ENCODE data around the gene TYW1. TPM values are rescaled to one million over a fixed set of nuclear protein-coding genes. Genes with fewer than 3 reads are reported as not detected.
A peak's percentile ranks its signal among the peaks of the same experiment; 100 is the strongest.

Gene TYW1
- total and polyA plus RNA-seq, 2 donors from 2014 or later = 9.4 to 20.7 TPM

DNA sequence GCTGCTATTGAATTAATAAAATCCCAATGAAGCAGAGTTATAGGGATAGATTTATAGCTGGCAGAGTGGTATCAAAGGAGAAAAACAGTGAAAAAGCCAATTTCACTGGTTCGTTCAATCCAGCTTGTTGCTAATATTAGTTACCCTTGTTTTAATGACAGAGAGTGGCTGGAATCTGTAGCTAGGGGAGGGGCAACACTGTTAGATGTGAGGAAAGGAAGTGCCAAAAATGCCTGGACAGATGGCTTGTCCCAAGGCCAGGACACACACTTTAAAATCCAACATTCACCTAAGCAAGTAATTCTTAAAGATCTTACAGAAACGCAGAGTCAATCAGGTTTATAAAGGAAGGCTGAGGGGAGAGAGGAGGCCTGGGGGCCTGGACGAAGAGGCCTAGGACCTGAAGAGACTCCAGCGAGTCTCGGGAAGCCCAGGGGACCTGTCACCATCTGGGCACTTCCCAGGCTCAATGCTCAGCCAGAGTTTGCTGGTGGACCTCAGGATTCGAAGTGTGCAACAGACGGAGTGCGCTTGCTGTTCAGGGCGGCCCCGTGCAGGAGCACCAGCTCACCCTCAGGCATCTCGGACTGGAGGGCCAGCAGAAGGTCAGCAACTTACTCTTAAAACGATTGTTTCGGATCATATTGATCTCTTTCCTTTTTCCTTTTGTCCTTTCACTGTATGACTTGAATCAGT is 38.9 kb upstream of the TYW1 start:
- peaks cover 5 to 24% (median 22%) of the 10 kb centered on the region in 3 donors for H3K36me3 ChIP-seq (ENCODE audit: control insufficient read depth in 2 of 3, insufficient read depth in 3 of 3, low read length in 3 of 3)
- TF ChIP-seq, protein P1, sequence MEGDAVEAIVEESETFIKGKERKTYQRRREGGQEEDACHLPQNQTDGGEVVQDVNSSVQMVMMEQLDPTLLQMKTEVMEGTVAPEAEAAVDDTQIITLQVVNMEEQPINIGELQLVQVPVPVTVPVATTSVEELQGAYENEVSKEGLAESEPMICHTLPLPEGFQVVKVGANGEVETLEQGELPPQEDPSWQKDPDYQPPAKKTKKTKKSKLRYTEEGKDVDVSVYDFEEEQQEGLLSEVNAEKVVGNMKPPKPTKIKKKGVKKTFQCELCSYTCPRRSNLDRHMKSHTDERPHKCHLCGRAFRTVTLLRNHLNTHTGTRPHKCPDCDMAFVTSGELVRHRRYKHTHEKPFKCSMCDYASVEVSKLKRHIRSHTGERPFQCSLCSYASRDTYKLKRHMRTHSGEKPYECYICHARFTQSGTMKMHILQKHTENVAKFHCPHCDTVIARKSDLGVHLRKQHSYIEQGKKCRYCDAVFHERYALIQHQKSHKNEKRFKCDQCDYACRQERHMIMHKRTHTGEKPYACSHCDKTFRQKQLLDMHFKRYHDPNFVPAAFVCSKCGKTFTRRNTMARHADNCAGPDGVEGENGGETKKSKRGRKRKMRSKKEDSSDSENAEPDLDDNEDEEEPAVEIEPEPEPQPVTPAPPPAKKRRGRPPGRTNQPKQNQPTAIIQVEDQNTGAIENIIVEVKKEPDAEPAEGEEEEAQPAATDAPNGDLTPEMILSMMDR (IDR thresholded peaks at IDR 0.05; ENCODE audit: borderline replicate concordance, extremely low read depth, insufficient read depth) = no peak
- H3K4me1 ChIP-seq (ENCODE audit: control insufficient read depth in 2 of 3, insufficient read depth in 2 of 3, low read depth in 1 of 3, low read length in 3 of 3) = no peaks in the 10 kb centered on the region
- no peak overlapping the region for H3K4me3 ChIP-seq (ENCODE audit: low read length in 3 of 3)
- FAIRE-seq (no peak), DNase-seq (no peak)
- H3K27me3 ChIP-seq (ENCODE audit: control insufficient read depth, insufficient read depth, low read length) = no peaks in the 10 kb centered on the region
- H3K9me3 ChIP-seq (ENCODE audit: control insufficient read depth in 2 of 3, insufficient read depth in 1 of 3, low read length in 3 of 3) = no peaks in the 10 kb centered on the region
- intact Hi-C loops (cut with DNase I) = no loop called here
- H3K27ac ChIP-seq (ENCODE audit: low read depth in 2 of 2, low read length in 2 of 2) = no peak overlapping the region
- no peak overlapping the region for H3K9ac ChIP-seq (ENCODE audit: low read length in 3 of 3)

DNA sequence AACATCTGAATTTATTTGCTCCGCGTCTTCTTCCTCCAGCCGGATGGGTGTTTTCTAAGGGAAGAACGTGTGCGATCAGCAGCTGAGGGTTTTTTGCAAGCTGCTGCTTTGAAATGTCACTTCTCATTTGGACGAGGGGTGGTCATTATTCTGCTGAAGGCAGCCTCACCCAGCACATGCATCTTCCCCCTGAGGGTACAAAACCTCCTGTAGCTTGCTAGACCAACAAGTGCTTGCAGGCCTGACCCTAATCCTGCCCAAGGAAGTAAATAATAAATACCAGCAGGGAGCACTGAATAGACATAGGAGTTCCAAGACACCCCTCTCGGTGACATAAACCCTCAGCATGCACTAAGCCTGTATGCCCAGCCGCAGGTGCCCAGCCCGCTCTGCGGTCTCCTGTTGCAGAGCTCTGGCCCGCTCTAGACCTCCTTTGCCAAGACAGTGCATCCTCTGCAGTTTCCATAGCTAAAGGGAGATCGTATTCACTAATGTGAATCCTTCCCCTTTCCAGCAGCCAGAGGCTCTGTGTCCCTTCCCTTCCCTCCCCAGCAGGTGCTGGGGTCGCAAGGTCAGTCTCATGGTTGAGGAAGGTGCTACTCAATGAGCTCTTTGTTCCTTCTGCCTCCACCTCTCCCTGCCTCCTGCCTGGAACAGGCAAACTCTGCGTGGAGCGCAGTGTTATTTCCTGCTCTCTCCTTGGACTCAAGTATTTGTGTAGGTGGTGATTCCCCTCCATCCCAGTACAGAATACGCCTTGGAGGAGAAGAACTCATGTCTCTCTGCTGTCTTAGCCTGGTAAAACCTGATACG is 37.9 kb upstream of the TYW1 start:
- no peak overlapping the region for H3K27ac ChIP-seq (ENCODE audit: low read depth in 2 of 2, low read length in 2 of 2)
- no peaks in the 10 kb centered on the region for H3K9me3 ChIP-seq (ENCODE audit: control insufficient read depth in 2 of 3, insufficient read depth in 1 of 3, low read length in 3 of 3)
- FAIRE-seq = no peak
- peak in 1 of 5 donors; percentile 4 for DNase-seq
- H3K4me1 ChIP-seq (ENCODE audit: control insufficient read depth in 2 of 3, insufficient read depth in 2 of 3, low read depth in 1 of 3, low read length in 3 of 3) = no peaks in the 10 kb centered on the region
- H3K27me3 ChIP-seq (ENCODE audit: control insufficient read depth, insufficient read depth, low read length) = no peaks in the 10 kb centered on the region
- TF ChIP-seq, protein P1 (IDR thresholded peaks at IDR 0.05; ENCODE audit: borderline replicate concordance, extremely low read depth, insufficient read depth) = no peak
- no peak overlapping the region for H3K4me3 ChIP-seq (ENCODE audit: low read length in 3 of 3)
- no peak overlapping the region for H3K9ac ChIP-seq (ENCODE audit: low read length in 3 of 3)
- intact Hi-C loops (cut with DNase I) = no loop called here
- H3K36me3 ChIP-seq (ENCODE audit: control insufficient read depth in 2 of 3, insufficient read depth in 3 of 3, low read length in 3 of 3) = peaks cover 5 to 22% (median 18%) of the 10 kb centered on the region in 3 donors

DNA sequence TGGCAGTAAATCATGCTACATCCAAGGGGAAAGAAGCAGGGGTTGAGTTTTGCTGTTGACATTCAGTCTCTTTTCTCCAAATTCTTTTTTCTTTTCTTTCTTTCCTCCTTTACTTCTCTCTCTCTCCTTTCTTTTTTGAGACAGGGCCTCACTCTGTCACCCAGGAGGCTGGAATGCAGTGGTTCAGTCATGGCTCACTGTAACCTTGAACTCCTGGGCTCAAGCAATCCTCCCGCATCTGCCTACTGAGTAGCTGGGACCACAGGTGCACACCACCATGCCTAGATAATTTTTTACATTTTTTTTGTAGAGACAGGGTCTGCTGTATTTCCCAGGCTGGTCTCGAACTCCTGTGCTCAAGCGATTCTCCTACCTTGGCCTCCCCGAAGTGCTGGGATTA is 36.4 kb upstream of the TYW1 start:
- no peaks in the 10 kb centered on the region for H3K9me3 ChIP-seq (ENCODE audit: control insufficient read depth in 2 of 3, insufficient read depth in 1 of 3, low read length in 3 of 3)
- no peak overlapping the region for H3K4me3 ChIP-seq (ENCODE audit: low read length in 3 of 3)
- H3K27me3 ChIP-seq (ENCODE audit: control insufficient read depth, insufficient read depth, low read length) = no peaks in the 10 kb centered on the region
- no peak overlapping the region for H3K27ac ChIP-seq (ENCODE audit: low read depth in 2 of 2, low read length in 2 of 2)
- intact Hi-C loops (cut with DNase I) = no loop called here
- FAIRE-seq (no peak), DNase-seq (no peak)
- H3K36me3 ChIP-seq (ENCODE audit: control insufficient read depth in 2 of 3, insufficient read depth in 3 of 3, low read length in 3 of 3) = peaks cover 5 to 22% (median 18%) of the 10 kb centered on the region in 3 donors
- no peak overlapping the region for H3K9ac ChIP-seq (ENCODE audit: low read length in 3 of 3)
- H3K4me1 ChIP-seq (ENCODE audit: control insufficient read depth in 2 of 3, insufficient read depth in 2 of 3, low read depth in 1 of 3, low read length in 3 of 3) = no peaks in the 10 kb centered on the region
- TF ChIP-seq, protein P1 (IDR thresholded peaks at IDR 0.05; ENCODE audit: borderline replicate concordance, extremely low read depth, insufficient read depth) = no peak
